Activated CD4-positive, alpha-beta T cell treated with anti-CD3 and anti-CD28 coated beads, Interleukin-2, Interleukin-6, amounts not matched to agents 100 ng/mL and 50 ng/mL, durations not matched to agents 16 hours and 8 hours (primary cell): ENCODE data around the gene UVRAG.
"Not testable (repeated sequence)": the region's sequence is repeated elsewhere in the genome, so short reads cannot be mapped to it uniquely, and the experiment has no call there.

Experiments used
- DNase-seq: peaks from one replicate; pipeline ENCODE4 v3.0.0-alpha.2; 2020

The UVRAG gene

GRCh38 chr11:76077575-76078150 is 262.7 kb downstream of the UVRAG start:
- DNase-seq, result no peak

- DNase-seq, result not testable (repeated sequence)
These were observed 266.1 kb downstream of the UVRAG start for GRCh38 chr11:76081084-76081483.

- DNase-seq, result no peak
These were observed 268.8 kb downstream of the UVRAG start for GRCh38 chr11:76083563-76084451.

GRCh38 chr11:76085270-76085669 is 270.3 kb downstream of the UVRAG start:
- DNase-seq, result no peak

- DNase-seq, result no peak
These were observed 272.0 kb downstream of the UVRAG start for GRCh38 chr11:76086743-76087635.

GRCh38 chr11:76087749-76088148 is 272.7 kb downstream of the UVRAG start:
- DNase-seq, result no peak

- DNase-seq, result no peak
These were observed 273.5 kb downstream of the UVRAG start for GRCh38 chr11:76088511-76088910.

DNA sequence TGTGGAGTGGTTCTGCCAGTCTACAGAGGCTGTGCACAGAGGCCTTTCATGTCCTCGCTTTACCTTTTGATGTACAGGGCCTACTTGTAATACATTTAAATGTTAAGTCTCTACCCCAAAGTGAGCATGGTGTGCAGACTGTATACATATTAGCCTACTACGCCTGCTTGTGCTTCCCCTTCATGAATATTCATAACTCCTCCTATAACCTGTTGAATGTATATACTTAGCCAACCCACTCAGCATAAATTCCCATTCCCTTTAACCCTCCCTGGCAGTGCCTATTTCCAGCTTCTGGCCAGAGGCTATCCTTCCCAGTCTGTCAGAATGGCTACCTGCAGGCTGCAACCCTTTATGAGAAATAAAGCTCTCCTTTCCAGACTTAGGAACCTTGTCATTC is 275.2 kb downstream of the UVRAG start:
- no peak for DNase-seq

DNA sequence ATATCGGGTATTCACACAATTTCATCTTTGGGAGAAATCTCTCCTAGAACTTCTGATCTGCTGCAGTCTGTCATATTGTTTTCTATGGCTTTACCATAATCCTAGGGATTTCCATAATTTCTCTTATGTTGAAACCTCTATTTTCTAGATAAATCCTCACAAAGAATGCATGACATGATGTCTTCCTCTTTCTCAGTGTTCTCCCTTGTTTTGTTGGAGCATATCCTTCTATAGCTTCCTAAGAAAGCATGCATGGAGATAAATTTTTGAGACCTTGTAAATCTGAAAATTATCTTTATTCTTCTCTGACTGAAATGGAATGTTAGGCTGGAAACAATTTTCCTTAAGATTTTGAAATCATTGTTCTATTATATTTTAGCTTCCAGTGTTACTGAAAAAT is 275.8 kb downstream of the UVRAG start:
- DNase-seq, result no peak

- DNase-seq, result no peak
These were observed 279.7 kb downstream of the UVRAG start for GRCh38 chr11:76094740-76095139.

- DNase-seq, result no peak
These were observed 280.9 kb downstream of the UVRAG start for GRCh38 chr11:76095891-76096290.

- no peak for DNase-seq
These were observed 281.5 kb downstream of the UVRAG start for GRCh38 chr11:76096552-76096951.

- DNase-seq, result no peak
These were observed 287.8 kb downstream of the UVRAG start for GRCh38 chr11:76102802-76103201.

DNA sequence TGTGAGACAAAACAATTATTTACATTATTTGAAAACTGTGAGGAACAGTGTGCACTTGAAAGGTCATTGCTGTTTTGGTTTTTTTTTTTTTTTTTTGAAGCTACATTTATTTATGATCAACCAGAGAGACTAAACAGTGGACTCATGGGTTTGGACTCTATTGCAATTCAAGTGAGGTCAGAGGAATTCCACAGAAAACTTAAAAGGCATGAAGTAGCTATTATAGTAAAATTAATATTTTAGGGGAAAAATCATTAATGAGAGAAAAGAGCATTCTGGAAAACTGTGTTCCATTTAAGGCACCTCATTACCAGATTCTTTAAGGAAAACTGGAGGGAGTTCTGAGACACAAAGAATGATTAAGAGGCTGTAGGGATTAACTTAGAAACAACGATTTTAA is 288.4 kb downstream of the UVRAG start:
- DNase-seq, result no peak

- no peak for DNase-seq
These were observed 289.3 kb downstream of the UVRAG start for GRCh38 chr11:76104285-76104684.

- no peak for DNase-seq
These were observed 290.6 kb downstream of the UVRAG start for GRCh38 chr11:76105637-76106036.

GRCh38 chr11:76107971-76108370 is 293.0 kb downstream of the UVRAG start:
- no peak for DNase-seq

DNA sequence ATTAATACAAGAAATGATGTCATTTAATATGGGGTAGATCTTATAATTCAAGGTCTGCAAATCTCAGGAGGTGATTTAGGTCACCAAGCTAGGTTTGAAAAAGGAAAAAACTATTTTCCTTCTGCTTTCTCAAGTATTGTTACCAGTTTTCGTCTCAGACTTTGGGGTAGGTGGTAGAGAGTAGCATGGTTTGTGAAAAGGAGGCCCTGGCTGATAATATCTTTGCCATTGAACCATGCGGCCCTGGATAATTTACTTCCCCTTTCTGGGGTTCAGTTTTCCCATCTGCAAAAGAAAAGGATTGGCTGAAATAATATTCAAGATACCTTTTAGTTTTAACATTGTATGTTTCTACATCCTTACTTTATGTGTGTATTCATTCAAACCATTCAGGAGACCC is 299.2 kb downstream of the UVRAG start:
- DNase-seq, result no peak

DNA sequence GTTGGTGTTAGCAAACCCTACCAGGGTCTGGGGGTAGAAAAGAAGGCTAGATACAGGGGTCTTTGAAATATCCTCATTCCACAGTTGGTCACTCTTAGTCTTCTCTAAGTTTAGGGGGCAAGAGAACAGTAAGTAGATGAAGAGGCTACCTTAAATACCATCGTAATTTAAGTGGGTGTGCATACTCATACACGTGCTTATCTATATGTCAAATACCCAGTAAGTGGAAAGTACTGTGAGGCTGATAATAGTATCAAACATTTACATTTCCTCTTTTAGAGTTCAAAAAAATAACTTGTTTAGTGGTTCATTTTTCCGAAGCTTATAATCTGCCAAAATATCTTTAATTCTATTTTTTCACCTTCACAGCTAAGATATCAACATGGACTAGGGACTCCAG is 300.5 kb downstream of the UVRAG start:
- DNase-seq, result no peak

DNA sequence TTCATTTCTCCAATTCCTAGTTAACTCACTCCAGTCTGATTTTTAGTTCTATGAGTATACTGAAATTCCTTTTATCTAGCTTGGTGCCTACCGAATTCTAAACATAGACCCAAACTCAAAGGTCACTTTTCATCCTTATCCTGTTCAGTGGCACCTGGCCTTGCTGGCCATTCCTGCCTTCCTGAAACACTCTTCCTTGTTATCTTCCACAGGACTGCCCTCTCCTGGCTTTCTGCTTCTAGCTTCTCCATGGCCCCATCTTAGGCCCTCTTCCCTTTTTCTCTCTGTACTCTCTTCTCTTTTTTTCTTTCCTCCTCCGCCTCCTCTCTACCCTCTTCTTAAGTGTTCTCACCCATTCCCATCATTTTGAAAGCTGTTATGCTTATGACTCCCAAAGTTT is 304.0 kb downstream of the UVRAG start:
- DNase-seq, result no peak

DNA sequence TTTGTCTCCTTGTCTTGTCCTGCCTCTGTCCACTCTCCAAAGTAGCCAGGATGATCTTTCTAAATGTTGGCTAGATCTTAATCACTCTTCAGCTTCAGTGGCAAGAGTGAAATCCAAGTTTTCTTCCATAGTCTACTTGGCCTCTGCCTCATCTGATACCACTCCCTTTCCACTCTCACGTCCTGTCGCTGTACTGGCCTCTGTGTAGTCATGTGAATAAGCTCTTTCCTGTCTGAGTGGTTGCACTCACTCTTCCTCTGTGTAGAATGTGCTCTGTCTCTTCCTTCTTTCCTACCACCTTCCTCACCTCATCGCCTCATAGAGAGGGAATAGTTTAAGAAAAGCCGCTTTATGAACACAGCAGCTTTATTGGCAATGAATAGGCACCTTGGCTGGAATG is 304.8 kb downstream of the UVRAG start:
- no peak for DNase-seq

GRCh38 chr11:76120513-76121101 is 305.6 kb downstream of the UVRAG start:
- DNase-seq, result no peak

DNA sequence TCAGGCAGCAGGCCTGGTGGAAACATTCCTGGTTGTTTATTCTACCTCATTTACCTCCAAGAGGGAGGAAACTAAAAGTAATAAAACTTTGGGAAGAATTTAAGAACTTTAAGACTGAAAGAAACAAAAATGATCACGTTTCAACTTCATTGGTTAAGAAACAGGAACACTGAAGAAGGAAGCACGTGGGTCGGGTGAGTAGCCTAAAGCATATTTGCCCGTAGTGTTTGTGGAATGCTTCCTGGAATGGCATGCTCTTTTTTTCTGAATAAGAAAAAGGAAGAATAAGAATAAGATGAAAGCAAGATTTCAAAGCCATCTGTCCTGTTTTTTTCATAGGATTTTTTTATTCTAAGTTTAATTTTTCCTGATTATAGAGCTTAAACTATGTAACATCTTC is 308.2 kb downstream of the UVRAG start:
- no peak for DNase-seq
